Stimulated activated CD4-positive, alpha-beta T cell treated with anti-CD3 and anti-CD28 coated beads, TNF-alpha, amount 100 ng/mL, for 24 hours (primary cell): ENCODE measurements around the gene TJP3.

Source experiments
- DNase-seq, 3 experiments: peaks; one replicate each; pipeline ENCODE4 v3.0.0-alpha.2; 2020; ENCODE audit warnings: low read depth in 3 of 3

TJP3 gene

GRCh38 chr19:3768748-3769099, 60.5 kb downstream of the TJP3 start:
- DNase-seq, result no peak

GRCh38 chr19:3769494-3769893, 61.3 kb downstream of the TJP3 start:
- DNase-seq, result no peak

GRCh38 chr19:3770136-3770999, 62.2 kb downstream of the TJP3 start:
- DNase-seq, result no peak

GRCh38 chr19:3771000-3771905, 63.1 kb downstream of the TJP3 start:
- DNase-seq, result no peak

GRCh38 chr19:3771906-3772455, 63.8 kb downstream of the TJP3 start, which contains the start of gene RAX2:
Gene RAX2 (minus strand): TSS chr19:3772228. CDS start chr19:3771742, 486 bp downstream.
- no peak for DNase-seq

GRCh38 chr19:3773814-3774515, 65.8 kb downstream of the TJP3 start:
- no peak for DNase-seq

- DNase-seq, result no peak
Observed at GRCh38 chr19:3774621-3775373, 66.6 kb downstream of the TJP3 start.

GRCh38 chr19:3775374-3775711, 67.2 kb downstream of the TJP3 start:
- no peak for DNase-seq

GRCh38 chr19:3775831-3776230, 67.6 kb downstream of the TJP3 start:
- DNase-seq, result no peak

GRCh38 chr19:3776479-3777040, 68.4 kb downstream of the TJP3 start:
- DNase-seq, result no peak

GRCh38 chr19:3778104-3778867, 70.1 kb downstream of the TJP3 start:
- DNase-seq, result no peak

- no peak for DNase-seq
Observed at GRCh38 chr19:3778899-3779723, 70.9 kb downstream of the TJP3 start.

GRCh38 chr19:3780786-3781304, 72.7 kb downstream of the TJP3 start:
- no peak for DNase-seq

- DNase-seq, result no peak
Observed at GRCh38 chr19:3781603-3782002, 73.4 kb downstream of the TJP3 start.

GRCh38 chr19:3782330-3782729, 74.1 kb downstream of the TJP3 start:
- no peak for DNase-seq

- no peak for DNase-seq
Observed at GRCh38 chr19:3782903-3783302, 74.7 kb downstream of the TJP3 start.

GRCh38 chr19:3783660-3784584, 75.7 kb downstream of the TJP3 start:
- peak in 2 of 3 experiments; percentile 18 to 50 for DNase-seq
